A549 (cell line): Measurements from ENCODE around the gene ASIC1.

Experiments used
- CBX2 ChIP-seq: fragments of 200-600 bp; sonication (generic); IDR thresholded peaks from 2 replicates; pipeline ENCODE4 v1.6.1; 2016; ENCODE audit warnings: low read depth, mild to moderate bottlenecking, borderline replicate concordance
- CTCF ChIP-seq: fragments of >200 bp; sonication (Bioruptor Twin); formaldehyde crosslinking; IDR thresholded peaks from 3 replicates; pipeline ENCODE4 v1.5.1; 2016
- EP300 ChIP-seq, 2 experiments: fragments of >200 bp; sonication (Bioruptor Twin); formaldehyde crosslinking; IDR thresholded peaks; 2 replicates in 1 of 2; 3 replicates in 1 of 2; pipeline ENCODE4 v1.6.1; 2016 to 2017
- ESRRA ChIP-seq: fragments of 150-350 bp; IDR thresholded peaks from 2 replicates; pipeline ENCODE4 v1.6.1; 2014; ENCODE audit warnings: mild to moderate bottlenecking, low read length, borderline replicate concordance
- HDAC2 ChIP-seq: fragments of 200-600 bp; sonication (generic); IDR thresholded peaks from 2 replicates; pipeline ENCODE4 v1.6.1; 2016
- HOXA7 ChIP-seq: fragments of 250-450 bp; sonication (Bioruptor Pico); IDR thresholded peaks from 2 replicates; pipeline ENCODE4 v1.5.0; 2020; ENCODE audit warnings: mild to moderate bottlenecking, moderate library complexity
- JUN ChIP-seq, 2 experiments: fragments of >200 bp; sonication (Bioruptor Twin); formaldehyde crosslinking; IDR thresholded peaks; 2 replicates in 1 of 2; 3 replicates in 1 of 2; pipeline ENCODE4 v1.6.1; 2016 to 2017
- MAFK ChIP-seq: fragments of 450-650 bp; IDR thresholded peaks from 2 replicates; pipeline ENCODE4 v1.6.1; 2014; ENCODE audit not compliant: partially characterized antibody
- MAX ChIP-seq: IDR thresholded peaks from 2 replicates; pipeline ENCODE4 v1.6.1; 2012
- PHF8 ChIP-seq: fragments of 200-600 bp; sonication (generic); IDR thresholded peaks from 2 replicates; pipeline ENCODE4 v1.6.1; 2016; ENCODE audit warnings: low read depth, mild to moderate bottlenecking, antibody characterized with exemption, moderate library complexity, borderline replicate concordance
- POLR2A ChIP-seq: IDR thresholded peaks from 2 replicates; pipeline ENCODE4 v1.6.1; 2012; ENCODE audit warnings: mild to moderate bottlenecking, low read length
- TP53 ChIP-seq: fragments of 250-450 bp; sonication (Bioruptor Pico); IDR thresholded peaks from 2 replicates; pipeline ENCODE4 v1.5.0; 2021; ENCODE audit warnings: mild to moderate bottlenecking, moderate library complexity
- ZSCAN20 ChIP-seq: fragments of 250-450 bp; sonication (Bioruptor Pico); IDR thresholded peaks from 2 replicates; pipeline ENCODE4 v1.8.0; 2022; ENCODE audit warnings: mild to moderate bottlenecking, moderate library complexity

- TF ChIP-seq CTCF (no peak), MAX (no peak), JUN (IDR thresholded peaks at IDR 0.05) (no peak), HDAC2 (no peak), PHF8 (no peak), TP53 (CRISPR knock-in tag) (no peak), MAFK (no peak), CBX2 (no peak), POLR2A (no peak), ZSCAN20 (CRISPR knock-in tag) (no peak), ESRRA (no peak), EP300 (IDR thresholded peaks at IDR 0.05) (no peak), HOXA7 (no peak)
Measured at GRCh38 chr12:50106907-50107306, 49.5 kb downstream of the ASIC1 start.
